Measurements from ENCODE around the gene MYO1D. TPM values are rescaled to one million over a fixed set of nuclear protein-coding genes. Genes with fewer than 3 reads are reported as not detected.
A peak's percentile ranks its signal among the peaks of the same experiment; 100 is the strongest.

Gene MYO1D
- total RNA-seq, 2 donors from 2014 or later: 162 to 201 TPM

DNA sequence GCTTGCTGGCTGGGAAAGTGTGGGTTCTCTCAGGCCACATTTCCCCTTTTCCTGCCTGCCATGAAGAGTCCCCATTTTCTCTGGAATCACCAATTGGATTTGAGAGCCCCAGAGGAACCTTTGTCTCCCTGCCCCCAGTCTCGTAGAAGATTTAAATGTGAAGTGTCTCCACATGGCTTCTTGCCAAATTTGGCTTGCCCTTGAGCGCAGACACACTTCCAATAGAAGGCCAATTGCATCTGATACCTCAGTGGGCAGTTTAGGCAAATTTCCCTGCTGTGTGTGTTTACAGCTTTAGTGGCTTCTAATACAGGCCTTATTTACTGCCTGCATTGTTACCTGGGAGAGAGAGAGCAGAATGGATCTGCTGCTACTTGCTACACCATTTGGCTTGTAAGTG lies 360.5 kb downstream of the MYO1D start:
- no peak for DNase-seq (ENCODE audit: low spot score)
- intact Hi-C loops (cut with DNase I): no loop called here

GRCh38 chr17:32515677-32516383 lies 361.1 kb downstream of the MYO1D start:
- intact Hi-C loops (cut with DNase I): no loop called here
- DNase-seq (ENCODE audit: low spot score): no peak

GRCh38 chr17:32514606-32515005 lies 362.3 kb downstream of the MYO1D start:
- no peak for DNase-seq (ENCODE audit: low spot score)
- intact Hi-C loops (cut with DNase I): no loop called here

DNA sequence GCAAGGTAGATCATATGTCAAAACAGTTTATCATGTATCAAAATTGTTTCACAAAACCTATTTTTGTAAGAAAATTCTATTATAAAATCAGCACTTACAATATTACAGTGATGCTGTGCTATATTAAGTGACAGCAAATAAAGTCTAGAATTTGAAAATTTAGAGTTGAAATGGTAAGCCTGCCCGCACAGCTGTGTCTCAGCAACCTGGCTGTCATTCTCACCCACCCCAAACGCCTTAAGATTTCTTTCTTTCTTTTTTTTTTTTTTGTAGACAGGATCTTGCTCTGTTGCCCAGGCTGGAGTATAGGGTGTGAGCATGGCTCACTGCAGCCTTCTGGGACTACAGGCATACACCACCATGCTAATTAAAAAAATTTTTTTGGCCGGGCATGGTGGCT lies 363.3 kb downstream of the MYO1D start:
- no peak for DNase-seq (ENCODE audit: low spot score)
- intact Hi-C loops (cut with DNase I): no loop called here

- no peak for DNase-seq (ENCODE audit: low spot score)
- intact Hi-C loops (cut with DNase I): no loop called here
Measured at GRCh38 chr17:32512328-32512727, 364.6 kb downstream of the MYO1D start.

GRCh38 chr17:32510466-32510865 lies 366.5 kb downstream of the MYO1D start:
- no peak for DNase-seq (ENCODE audit: low spot score)
- intact Hi-C loops (cut with DNase I): no loop called here

GRCh38 chr17:32508926-32509325 lies 368.0 kb downstream of the MYO1D start:
- intact Hi-C loops (cut with DNase I): no loop called here
- DNase-seq (ENCODE audit: low spot score): no peak

DNA sequence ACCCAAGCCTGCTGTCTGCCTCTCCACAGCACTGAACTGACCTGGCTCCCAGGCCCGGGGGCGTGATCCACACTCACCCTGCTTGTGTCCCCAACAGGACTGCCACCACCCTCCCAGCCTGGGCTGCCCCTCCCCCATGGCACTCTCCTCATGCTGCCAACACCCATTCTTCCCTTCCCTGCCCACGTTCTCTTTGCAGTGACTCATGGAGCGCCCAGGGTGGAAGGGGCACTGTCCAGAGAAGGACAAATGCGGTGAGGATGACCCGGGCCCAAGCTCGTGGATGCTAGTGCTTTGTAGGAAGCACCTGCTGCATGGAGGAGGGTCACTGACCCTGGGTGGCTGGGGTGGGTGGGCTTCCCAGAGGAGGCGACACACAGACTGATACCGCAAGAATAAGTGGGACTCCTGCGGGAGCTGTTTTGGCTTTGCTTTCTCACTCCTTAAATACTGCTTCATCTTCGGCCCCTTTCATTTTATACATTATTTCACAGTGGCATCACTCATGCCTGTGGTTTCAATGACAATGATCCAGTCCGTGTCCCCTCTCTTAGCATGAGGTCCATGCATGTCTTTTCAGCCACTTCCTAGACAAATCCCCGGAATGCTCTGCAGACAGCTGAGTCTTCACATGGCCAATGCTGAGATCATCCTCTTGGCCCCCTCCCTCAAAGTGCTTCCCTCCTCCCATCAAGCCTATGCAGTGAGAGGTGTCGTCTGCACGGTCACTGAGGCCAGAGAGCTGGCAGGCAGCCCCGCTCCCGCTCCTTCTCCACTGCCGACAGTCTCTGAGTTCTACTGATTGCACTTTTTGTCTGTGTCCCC lies 372.5 kb downstream of the MYO1D start:
- peak; percentile 80 for DNase-seq (ENCODE audit: low spot score)
- intact Hi-C loops (cut with DNase I): no loop called here

DNA sequence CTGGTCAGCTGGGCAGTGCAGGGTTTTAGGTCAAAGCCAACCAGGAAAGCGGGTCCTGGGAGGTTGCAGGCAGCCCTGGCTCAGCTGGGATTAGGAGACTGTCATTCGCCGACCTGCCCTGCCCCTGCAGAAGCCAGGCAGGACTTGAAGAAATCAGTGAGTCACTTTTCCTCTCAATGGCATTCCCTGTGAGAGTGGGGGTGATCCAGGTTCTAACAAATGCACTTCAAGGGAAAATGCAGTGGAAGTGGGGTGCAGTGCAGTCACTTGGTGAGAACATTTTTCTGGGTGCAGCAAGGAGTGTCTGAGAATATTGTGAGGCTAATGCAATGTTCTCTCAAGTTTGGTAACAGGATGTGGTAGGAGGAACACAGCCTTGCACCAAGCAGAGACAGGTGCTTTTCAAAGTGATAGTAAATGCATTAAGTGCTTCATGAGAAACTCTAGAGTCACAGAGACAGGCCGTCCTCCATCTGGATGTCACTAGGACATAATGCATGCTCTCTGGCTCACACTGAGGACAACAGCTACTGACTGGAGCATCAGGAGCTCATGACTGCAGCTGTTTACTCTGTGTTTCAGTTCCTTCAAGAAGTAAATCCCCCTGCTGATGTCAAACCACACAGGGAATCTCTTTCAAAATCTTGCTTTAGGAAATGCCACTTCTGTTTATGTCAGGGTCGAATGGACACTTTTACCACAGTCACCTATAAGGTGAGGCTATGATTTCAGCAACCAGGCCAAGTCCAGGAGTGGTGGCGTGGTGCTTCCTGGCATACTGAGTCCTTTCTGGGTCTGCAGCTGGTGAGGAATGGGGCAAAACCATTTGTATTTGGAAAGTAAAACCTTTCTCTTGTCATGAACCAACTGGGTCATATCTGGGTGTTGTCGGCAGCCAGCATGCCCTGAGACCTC lies 373.4 kb downstream of the MYO1D start:
- DNase-seq (ENCODE audit: low spot score): no peak
- intact Hi-C loops (cut with DNase I): no loop called here

- no peak for DNase-seq (ENCODE audit: low spot score)
- intact Hi-C loops (cut with DNase I): no loop called here
Measured at GRCh38 chr17:32502710-32503109, 374.2 kb downstream of the MYO1D start.

- intact Hi-C loops (cut with DNase I): no loop called here
- DNase-seq (ENCODE audit: low spot score): no peak
Measured at GRCh38 chr17:32502013-32502412, 374.9 kb downstream of the MYO1D start.

DNA sequence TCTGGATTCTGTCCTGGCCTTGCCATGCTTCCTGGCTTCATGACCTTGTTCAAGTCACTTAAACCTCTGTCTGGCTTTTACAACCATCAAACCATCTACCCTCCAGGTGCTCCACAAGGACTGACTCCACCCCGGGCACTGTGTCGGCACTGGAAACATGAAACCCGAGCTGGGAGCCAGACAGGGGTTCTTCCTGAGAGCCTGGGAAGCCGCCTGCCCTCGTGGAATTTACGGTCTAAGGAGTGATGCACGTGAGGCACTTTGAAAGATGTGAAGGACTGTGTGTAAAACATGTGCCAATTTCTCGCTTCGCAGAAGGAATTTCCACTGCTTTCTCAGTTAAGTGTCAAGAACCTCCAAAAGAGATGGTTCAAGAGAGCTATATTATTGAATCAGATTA lies 378.5 kb downstream of the MYO1D start:
- DNase-seq (ENCODE audit: low spot score): no peak
- intact Hi-C loops (cut with DNase I): no loop called here

- DNase-seq (ENCODE audit: low spot score): no peak
- intact Hi-C loops (cut with DNase I): no loop called here
Measured at GRCh38 chr17:32497431-32498205, 379.3 kb downstream of the MYO1D start.

DNA sequence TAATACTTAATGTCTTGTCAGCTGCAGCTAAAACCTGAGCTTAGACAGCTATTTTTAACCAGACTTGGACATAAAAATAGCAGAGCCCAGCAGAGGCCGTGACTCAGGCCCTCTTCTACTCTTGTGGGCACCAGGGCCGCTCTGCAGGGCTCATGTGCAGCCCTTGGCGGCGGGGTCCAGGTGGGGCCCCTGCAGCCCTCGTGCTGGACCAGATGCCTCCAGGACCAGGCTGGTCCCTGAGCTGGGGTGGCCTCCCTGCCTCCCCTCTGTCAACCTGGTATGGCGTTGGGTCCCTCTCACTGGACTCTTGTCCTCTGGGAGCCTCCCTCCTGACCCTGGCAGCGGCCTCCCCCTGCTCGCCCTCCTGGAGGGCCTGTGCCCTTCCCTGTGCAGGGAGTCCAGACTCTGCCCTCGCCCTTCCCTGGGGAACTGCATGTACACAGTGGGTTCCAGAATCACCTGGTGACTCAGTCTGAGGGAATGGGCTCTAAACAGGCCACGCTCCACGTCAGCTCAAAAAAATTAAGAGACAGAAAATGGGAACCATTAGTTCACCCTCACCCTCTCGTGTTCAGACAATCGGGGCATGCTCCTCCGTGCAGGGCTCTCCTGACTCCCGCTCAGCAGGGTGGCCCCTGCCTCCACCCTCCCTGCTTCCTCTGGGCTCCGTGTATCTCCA lies 380.4 kb downstream of the MYO1D start:
- no peak for DNase-seq (ENCODE audit: low spot score)
- intact Hi-C loops (cut with DNase I): no loop called here

- intact Hi-C loops (cut with DNase I): no loop called here
- DNase-seq (ENCODE audit: low spot score): peak; percentile 82
Measured at GRCh38 chr17:32495359-32496231, 381.3 kb downstream of the MYO1D start.

- intact Hi-C loops (cut with DNase I): no loop called here
Measured at GRCh38 chr17:32494621-32495358, 382.1 kb downstream of the MYO1D start.

GRCh38 chr17:32493976-32494513 lies 382.9 kb downstream of the MYO1D start:
- DNase-seq (ENCODE audit: low spot score): no peak
- intact Hi-C loops (cut with DNase I): no loop called here

More at GRCh38 chr17:32494621-32495358, 382.1 kb downstream of the MYO1D start:
- DNase-seq (ENCODE audit: low spot score): no peak
